Spleen (tissue), 7 donors: ENCODE measurements around the gene INO80.

ENCODE experiments used
- POLR2A ChIP-seq, 3 donors: fragments of 450-650 bp; IDR thresholded peaks; one replicate each; pipeline ENCODE4 v1.5.1; 2017; ENCODE audit warnings: antibody characterized with exemption in 3 of 3, mild to moderate bottlenecking in 1 of 3
- POLR2AphosphoS5 ChIP-seq, 3 donors: sonication (generic); formaldehyde crosslinking; IDR thresholded peaks; one replicate each; pipeline ENCODE4 v1.5.1; 2017; ENCODE audit warnings: antibody characterized with exemption in 3 of 3
- TF ChIP-seq, protein P1 (sequence below), 11 experiments: fragments of 200-600 bp in 7 of 11; fragments of 450-650 bp in 4 of 11; sonication (generic) in 4 of 11; IDR thresholded peaks in 8 of 11; conservative IDR thresholded peaks in 3 of 11; 1 replicate in 7 of 11; 2 replicates in 4 of 11; pipeline versions ENCODE4 v1.4.0 to v1.8.0; 2016 to 2021; ENCODE audit warnings: antibody characterized with exemption in 11 of 11, inconsistent platforms in 4 of 11, mild to moderate bottlenecking in 1 of 11
- donor health status: DM: no; HTN: no; CAD: no; lungs with moderate emphysema.
- donor health status: DM: no; HTN: no; CAD: no.
- donor health status: DM: no; HTN: no; CAD: no.

GRCh38 chr15:41148065-41148464 is 32.0 kb upstream of the INO80 start:
- TF ChIP-seq, protein P1, sequence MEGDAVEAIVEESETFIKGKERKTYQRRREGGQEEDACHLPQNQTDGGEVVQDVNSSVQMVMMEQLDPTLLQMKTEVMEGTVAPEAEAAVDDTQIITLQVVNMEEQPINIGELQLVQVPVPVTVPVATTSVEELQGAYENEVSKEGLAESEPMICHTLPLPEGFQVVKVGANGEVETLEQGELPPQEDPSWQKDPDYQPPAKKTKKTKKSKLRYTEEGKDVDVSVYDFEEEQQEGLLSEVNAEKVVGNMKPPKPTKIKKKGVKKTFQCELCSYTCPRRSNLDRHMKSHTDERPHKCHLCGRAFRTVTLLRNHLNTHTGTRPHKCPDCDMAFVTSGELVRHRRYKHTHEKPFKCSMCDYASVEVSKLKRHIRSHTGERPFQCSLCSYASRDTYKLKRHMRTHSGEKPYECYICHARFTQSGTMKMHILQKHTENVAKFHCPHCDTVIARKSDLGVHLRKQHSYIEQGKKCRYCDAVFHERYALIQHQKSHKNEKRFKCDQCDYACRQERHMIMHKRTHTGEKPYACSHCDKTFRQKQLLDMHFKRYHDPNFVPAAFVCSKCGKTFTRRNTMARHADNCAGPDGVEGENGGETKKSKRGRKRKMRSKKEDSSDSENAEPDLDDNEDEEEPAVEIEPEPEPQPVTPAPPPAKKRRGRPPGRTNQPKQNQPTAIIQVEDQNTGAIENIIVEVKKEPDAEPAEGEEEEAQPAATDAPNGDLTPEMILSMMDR (IDR thresholded peaks at IDR 0.05 in 8 of 11, conservative IDR thresholded peaks at IDR 0.05 in 3 of 11): no peak
- TF ChIP-seq POLR2A (IDR thresholded peaks at IDR 0.05): no peak
- TF ChIP-seq POLR2AphosphoS5 (IDR thresholded peaks at IDR 0.05): no peak
